Retinal pigment epithelial cell (primary cell): ENCODE data around the gene GALNT11.

Experiments
- DNase-seq: peaks from one replicate; pipeline ENCODE4 v3.0.0-alpha.2; 2010; ENCODE audit warnings: low read depth
- H3K4me3 ChIP-seq: 2 replicates; pipeline ENCODE4 v1.5.1; 2011; ENCODE audit warnings: mild to moderate bottlenecking, low read length, control low read depth, moderate library complexity
- CTCF ChIP-seq: conservative IDR thresholded peaks from 2 replicates; pipeline ENCODE4 v1.5.1; 2011; ENCODE audit warnings: low read depth, low read length, control low read depth, inconsistent platforms

Gene GALNT11

GRCh38 chr7:152025077-152025936 is at the start of gene GALNT11:
Gene GALNT11 (plus strand): TSS chr7:152025674. CDS start chr7:152094228, 68,554 bp downstream.
- peak; percentile 33 for DNase-seq
- H3K4me3 ChIP-seq, result peak within 1 kb of the TSS; percentile 87
- TF ChIP-seq CTCF, result peak; percentile 39

DNA sequence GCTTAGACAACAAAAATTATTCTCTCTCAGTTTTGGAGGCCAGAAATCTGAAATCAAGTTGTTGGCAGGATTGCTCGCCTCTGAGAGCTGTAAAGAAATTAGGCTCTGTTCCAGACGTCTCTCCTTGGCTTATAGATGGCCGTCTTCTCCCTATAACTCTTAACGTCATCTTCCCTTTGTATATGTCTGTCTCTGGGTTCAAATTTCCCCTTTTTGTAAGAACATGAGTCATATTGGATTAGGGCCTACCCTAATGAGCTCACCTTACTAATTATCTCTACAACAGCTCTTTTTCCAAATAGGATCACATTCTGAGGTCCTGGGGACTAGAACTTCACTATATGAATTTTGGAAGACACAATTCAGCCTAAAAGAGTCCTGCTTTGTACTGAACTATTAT is 46.9 kb upstream of the GALNT11 start:
- TF ChIP-seq CTCF, result no peak
- no peak for DNase-seq

DNA sequence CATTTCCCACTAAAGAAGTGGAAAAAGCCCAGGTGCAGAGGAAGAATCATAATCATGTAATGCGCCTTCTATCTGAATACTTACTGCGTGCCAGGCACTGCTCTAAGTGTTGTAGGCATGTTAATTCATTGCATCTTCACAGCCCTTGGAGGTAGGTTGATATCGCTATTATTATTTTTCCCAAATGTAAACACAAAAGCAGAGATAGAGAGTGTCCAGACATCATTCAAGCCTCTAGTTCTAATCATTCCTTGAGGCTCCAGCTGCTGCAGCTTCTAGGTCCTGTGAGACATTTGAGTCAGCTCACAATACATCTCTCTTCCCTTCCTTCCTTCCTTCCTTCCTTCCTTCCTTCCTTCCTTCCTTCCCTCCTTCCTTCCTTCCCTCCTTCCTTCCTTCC is 44.3 kb upstream of the GALNT11 start:
- no peak for DNase-seq
- no peak overlapping the region for H3K4me3 ChIP-seq
- TF ChIP-seq CTCF, result no peak

More for the DNA sequence above, 46.9 kb upstream of the GALNT11 start:
- no peak overlapping the region for H3K4me3 ChIP-seq

- H3K4me3 ChIP-seq, result no peak overlapping the region
- no peak for DNase-seq
- no peak for TF ChIP-seq CTCF
These were observed 42.7 kb upstream of the GALNT11 start for GRCh38 chr7:151982806-151983205.

- TF ChIP-seq CTCF, result no peak
- no peak overlapping the region for H3K4me3 ChIP-seq
- no peak for DNase-seq
These were observed 40.9 kb upstream of the GALNT11 start for GRCh38 chr7:151984612-151985011.

DNA sequence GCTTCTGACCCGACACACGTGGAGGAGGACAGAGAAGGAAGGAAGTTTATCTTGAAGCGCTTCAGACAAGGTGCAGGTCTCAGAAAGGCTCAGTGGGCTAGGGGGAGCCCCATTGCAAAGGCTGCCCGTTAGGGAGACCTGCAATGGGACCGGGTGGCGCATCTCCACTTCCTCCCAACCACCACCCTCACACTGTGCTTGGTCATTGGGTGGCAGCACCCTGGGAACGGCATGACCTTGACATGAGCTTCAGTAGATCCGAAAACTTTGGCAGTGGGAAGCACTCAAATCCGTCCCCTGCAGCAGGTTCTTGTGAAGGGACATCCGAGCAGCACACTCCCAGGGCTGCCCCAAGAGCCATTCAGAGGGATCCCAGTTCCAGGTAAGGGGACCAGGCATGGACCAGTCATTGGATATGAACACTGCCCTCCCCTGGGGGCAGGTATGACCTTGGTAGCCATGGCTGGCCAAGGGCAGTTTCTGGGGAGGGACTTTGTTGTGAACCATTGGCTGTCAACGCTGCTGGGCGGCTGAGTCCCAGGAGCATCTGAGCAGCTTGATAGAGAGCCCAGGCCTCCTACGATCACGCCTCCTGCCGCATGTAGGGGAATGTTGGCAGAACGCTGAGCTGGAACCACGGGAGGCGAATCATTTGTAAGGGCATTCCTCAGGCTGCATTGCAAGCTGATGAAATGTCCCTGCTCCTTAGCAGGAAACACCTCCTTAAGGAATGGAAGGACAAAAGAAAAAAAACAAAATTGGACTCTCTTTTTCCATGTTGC is 37.5 kb upstream of the GALNT11 start:
- DNase-seq, result no peak
- TF ChIP-seq CTCF, result no peak
- H3K4me3 ChIP-seq, result no peak overlapping the region
